HFF-Myc (cell line): ENCODE results near the gene FOXRED2.

ENCODE experiments used
- DNase-seq: peaks from one replicate; pipeline ENCODE4 v3.0.0-alpha.2; 2011; ENCODE audit warnings: low read depth; ENCODE audit errors: extremely low read depth
- H3K4me3 ChIP-seq: replicated peaks from 2 replicates; pipeline ENCODE4 v1.5.1; 2011; ENCODE audit warnings: low read depth, mild to moderate bottlenecking, control low read depth, low read length
- CTCF ChIP-seq: IDR thresholded peaks from 2 replicates; pipeline ENCODE4 v1.5.1; 2012; ENCODE audit warnings: mild to moderate bottlenecking, low read depth, low read length, control low read depth; ENCODE audit errors: missing control alignments

The FOXRED2 gene

GRCh38 chr22:36464715-36465231 lies 42.1 kb downstream of the FOXRED2 start:
- H3K4me3 ChIP-seq = no peak overlapping the region
- no peak for DNase-seq
- no peak for TF ChIP-seq CTCF

- TF ChIP-seq CTCF = no peak
- no peak overlapping the region for H3K4me3 ChIP-seq
- no peak for DNase-seq
Observed at GRCh38 chr22:36463783-36464184, 43.1 kb downstream of the FOXRED2 start.

GRCh38 chr22:36461665-36462649 lies 44.9 kb downstream of the FOXRED2 start:
- no peak for TF ChIP-seq CTCF
- no peak for DNase-seq
- H3K4me3 ChIP-seq = no peak overlapping the region

GRCh38 chr22:36460202-36460601 lies 46.6 kb downstream of the FOXRED2 start:
- TF ChIP-seq CTCF = no peak
- no peak overlapping the region for H3K4me3 ChIP-seq
- DNase-seq = no peak

GRCh38 chr22:36457688-36458450 lies 49.0 kb downstream of the FOXRED2 start:
- TF ChIP-seq CTCF = no peak
- no peak overlapping the region for H3K4me3 ChIP-seq
- DNase-seq = no peak

- TF ChIP-seq CTCF = no peak
- DNase-seq = no peak
- H3K4me3 ChIP-seq = no peak overlapping the region
Observed at GRCh38 chr22:36456464-36456845, 50.4 kb downstream of the FOXRED2 start.
